Retinal pigment epithelial cell (primary cell): ENCODE results near the gene EZH1.

Experiments
- DNase-seq: peaks from one replicate; pipeline ENCODE4 v3.0.0-alpha.2; 2010; ENCODE audit warnings: low read depth
- H3K4me3 ChIP-seq: 2 replicates; pipeline ENCODE4 v1.5.1; 2011; ENCODE audit warnings: mild to moderate bottlenecking, low read length, control low read depth, moderate library complexity
- TF ChIP-seq, protein P1 (sequence below): conservative IDR thresholded peaks from 2 replicates; pipeline ENCODE4 v1.5.1; 2011; ENCODE audit warnings: low read depth, low read length, control low read depth, inconsistent platforms

Gene EZH1

DNA sequence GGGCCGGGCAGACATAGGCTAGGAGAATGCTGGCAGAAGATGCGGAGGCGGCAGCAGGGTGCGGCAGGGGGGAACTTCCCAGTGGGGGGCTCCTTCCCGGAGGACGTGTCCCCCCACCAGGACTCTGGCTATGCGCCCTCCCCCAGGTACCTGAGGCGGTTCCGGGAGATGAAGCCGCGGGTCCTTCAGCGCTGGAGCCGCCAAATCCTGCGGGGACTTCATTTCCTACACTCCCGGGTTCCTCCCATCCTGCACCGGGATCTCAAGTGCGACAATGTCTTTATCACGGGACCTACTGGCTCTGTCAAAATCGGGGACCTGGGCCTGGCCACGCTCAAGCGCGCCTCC is 38.9 kb upstream of the EZH1 start:
- no peak for DNase-seq
- TF ChIP-seq, protein P1, sequence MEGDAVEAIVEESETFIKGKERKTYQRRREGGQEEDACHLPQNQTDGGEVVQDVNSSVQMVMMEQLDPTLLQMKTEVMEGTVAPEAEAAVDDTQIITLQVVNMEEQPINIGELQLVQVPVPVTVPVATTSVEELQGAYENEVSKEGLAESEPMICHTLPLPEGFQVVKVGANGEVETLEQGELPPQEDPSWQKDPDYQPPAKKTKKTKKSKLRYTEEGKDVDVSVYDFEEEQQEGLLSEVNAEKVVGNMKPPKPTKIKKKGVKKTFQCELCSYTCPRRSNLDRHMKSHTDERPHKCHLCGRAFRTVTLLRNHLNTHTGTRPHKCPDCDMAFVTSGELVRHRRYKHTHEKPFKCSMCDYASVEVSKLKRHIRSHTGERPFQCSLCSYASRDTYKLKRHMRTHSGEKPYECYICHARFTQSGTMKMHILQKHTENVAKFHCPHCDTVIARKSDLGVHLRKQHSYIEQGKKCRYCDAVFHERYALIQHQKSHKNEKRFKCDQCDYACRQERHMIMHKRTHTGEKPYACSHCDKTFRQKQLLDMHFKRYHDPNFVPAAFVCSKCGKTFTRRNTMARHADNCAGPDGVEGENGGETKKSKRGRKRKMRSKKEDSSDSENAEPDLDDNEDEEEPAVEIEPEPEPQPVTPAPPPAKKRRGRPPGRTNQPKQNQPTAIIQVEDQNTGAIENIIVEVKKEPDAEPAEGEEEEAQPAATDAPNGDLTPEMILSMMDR, result no peak
- H3K4me3 ChIP-seq, result no peak overlapping the region

DNA sequence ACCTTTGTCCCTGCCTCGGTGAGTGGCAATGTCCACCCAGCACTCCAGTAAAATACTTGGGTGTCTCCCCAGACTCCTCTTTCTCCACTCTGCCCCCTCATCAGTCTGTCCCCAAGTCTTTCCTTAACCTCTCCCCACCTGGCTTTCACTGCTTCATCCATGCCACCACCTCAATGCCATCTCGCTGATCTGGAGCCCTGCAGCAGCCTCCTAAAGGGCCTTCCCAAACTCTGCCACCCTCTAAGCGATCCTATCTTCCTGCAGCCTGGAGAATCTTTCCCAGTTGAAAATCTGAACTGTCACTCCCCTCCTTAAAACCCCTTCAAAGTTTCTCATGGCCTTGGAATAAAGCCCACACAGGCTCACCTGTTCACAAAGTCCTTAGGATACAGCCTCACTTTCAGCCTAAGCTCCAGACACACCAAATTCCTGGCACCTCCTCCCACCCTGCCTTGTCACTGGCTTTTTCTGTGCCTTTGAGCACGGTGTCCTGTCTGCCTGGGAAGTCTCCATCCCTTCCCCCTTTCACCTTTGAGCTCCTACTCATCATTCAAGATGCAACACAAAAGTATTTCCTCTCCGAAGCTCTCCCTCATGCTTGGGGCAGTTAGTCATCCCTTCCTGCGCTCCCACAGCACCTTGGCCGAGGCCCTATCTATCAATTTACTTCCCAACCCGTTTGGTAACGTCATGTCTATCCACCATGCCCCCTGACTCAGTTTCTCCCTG is 38.4 kb upstream of the EZH1 start:
- DNase-seq, result no peak
- TF ChIP-seq, protein P1, result no peak
- H3K4me3 ChIP-seq, result no peak overlapping the region

DNA sequence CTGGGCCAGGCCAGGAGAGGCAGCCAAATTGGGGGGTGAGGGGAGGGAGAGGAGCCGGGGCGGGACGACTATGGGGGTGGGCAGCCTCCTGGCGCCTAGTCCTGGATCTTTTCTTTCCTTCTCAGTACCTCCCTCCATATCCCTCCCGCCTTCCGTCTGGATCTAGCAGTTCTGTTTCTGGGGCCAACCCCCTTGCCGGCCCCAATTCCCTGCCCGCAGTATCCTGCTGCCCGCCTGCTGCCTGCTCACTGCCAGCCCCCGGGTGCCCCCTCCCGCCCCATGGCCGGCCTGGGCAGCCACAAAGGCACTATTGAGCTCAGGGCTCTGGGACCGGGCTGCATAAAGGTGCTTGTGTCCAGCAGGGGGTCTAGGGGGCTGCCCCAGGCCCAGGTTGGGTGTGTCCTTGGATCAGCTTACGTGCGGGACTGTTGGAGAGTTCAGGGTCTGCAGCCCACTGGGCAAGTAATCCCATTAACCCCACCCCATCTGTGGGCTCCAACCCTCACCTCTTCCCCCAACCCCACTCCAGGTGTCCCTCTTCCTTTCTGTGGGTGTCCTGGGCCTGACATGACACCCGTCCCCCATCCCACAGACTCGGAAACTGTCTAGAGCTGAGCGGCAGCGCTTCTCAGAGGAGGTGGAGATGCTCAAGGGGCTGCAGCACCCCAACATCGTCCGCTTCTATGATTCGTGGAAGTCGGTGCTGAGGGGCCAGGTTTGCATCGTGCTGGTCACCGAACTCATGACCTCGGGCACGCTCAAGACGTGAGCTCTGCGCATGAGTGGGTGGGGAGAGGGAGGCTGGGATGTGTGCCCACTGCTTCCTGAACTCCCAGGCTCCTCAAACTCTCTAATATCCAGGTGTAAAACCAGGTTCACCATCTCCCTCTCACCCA is 37.6 kb upstream of the EZH1 start:
- TF ChIP-seq, protein P1, result no peak
- DNase-seq, result no peak
- H3K4me3 ChIP-seq, result no peak overlapping the region

DNA sequence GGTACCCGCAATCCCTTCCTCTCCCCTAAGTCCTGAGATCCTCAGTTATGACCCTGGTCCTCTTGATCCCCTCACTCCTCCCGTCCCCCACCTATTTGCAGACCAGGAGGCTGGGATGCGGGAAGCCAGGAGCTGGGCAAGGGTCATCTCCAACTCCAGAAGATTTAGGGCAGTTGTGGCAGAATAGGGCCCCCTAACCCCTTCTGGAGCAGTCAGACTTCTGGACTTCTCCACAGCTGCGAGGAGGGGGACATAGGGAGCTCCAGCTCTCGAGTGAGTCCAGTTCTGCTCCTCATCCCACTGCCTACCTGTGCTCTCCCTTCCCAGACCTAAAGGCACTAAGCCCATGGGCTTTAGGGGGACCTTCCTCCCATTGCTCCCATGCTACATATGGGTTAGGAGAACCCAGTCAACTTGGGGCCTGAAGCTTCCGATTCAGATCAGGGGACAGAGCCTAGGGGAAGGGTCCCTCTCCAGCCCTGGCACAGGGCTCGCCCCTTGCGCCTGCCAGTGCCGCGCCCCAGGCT is 36.9 kb upstream of the EZH1 start:
- TF ChIP-seq, protein P1, result no peak
- no peak for DNase-seq
- no peak overlapping the region for H3K4me3 ChIP-seq

DNA sequence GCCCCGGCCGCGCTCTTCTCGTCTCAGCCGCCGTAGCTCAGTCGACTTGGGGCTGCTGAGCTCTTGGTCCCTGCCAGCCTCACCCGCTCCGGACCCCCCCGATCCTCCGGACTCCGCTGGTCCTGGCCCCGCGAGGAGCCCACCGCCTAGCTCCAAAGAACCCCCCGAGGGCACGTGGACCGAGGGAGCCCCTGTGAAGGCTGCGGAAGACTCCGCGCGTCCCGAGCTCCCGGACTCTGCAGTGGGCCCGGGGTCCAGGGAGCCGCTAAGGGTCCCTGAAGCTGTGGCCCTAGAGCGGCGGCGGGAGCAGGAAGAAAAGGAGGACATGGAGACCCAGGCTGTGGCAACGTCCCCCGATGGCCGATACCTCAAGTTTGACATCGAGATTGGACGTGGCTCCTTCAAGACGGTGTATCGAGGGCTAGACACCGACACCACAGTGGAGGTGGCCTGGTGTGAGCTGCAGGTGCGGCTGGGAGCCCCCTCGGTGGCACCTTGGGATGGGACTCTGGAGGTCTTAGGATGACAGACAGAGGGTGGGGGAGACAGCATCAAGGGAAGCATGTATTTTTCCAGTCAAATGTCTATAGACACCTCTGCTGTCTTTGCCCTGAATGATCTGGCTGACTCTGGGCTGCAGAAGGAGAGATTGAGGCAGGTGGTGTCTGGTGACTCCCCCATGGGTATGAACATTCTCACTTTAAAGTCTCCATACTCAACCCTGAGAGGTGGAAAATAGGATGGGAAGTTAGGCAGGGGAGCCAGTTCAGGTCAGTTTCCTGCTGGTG is 36.2 kb upstream of the EZH1 start:
- no peak for DNase-seq
- H3K4me3 ChIP-seq, result peak overlapping the region; percentile 30
- TF ChIP-seq, protein P1, result no peak

DNA sequence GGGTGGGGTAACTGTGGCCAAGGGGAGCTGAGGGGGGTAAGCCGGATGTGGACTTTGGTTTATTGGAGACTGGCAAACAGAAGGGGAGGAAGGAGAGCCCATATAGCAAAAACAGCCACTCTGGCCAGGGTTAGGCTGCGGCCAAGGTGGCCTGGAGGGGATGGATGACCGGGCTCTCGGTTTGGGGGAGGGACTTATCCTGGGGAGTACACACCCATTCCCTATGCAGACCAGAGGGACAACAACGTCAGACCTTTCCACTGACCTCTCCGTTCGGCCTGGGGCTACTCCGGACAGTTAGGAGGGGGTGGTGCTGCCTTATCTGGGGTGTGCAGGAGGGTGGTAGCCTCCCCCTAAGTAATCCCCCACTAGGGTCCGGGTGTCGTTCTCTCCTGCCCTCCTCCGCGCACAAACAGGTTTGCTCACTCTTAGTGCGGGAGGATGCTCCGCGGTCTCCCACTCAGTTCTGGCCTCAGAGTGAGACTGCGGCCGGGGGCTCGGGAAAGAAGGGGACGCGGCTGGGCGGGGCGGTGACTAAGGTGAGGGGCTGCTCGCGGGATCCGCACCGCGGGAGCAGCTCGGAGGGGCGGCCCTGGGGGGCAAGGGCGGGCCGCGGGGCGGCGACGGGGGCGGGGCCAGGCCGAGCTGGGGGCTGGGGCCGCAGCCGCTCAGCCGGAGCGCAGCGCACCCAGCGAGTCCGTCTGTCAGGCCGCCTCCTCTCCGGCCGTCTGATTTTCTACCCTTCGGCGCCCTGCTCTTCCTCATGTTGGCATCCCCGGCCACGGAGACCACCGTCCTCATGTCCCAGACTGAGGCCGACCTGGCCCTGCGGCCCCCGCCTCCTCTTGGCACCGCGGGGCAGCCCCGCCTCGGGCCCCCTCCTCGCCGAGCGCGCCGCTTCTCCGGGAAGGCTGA is 35.4 kb upstream of the EZH1 start, which contains the start of gene WNK4:
Gene WNK4, plus strand, starts transcription at position 675 of the 915 bp plus-strand sequence. Its CDS starts 89 bp downstream, at position 764.
- DNase-seq, result no peak
- TF ChIP-seq, protein P1, result no peak
- H3K4me3 ChIP-seq, result peak within 1 kb of the TSS; percentile 30
